ENCODE results near the gene CGRRF1.

DNA sequence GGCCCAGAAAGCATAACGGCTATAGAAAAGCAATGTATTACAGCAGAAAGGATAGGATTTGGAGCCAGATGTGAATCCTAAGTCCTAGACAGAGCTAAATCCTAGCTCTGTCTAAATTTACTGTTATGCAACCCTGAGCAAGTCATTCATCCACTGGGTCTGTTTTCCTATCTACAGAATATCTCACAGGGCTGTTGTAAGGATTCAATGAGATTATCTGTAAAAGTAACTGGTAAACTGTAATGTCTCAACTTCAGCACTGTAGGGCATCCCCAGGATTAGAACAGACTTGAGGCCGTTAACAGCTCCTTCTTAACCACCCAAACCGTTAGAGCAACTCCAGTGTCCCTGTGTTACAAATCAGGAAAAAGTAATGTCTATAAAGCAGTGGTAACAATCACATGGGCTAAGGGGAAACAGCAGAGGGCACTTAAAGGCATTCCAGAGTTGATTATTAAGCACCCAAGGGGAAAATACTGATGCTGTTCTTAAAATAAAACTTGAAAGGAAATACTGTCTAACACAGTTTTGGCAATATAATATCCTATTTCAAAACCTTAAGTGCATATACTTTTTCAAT is 31.0 kb upstream of the CGRRF1 start:
- no peak for TF ChIP-seq EZH2phosphoT487 (IDR thresholded peaks at IDR 0.05; ENCODE audit: insufficient read depth, low read depth)
- no peak for TF ChIP-seq EZH2 (IDR thresholded peaks at IDR 0.05; ENCODE audit: insufficient read depth, poor library complexity, severe bottlenecking)
